Measurements from ENCODE around the gene FHOD3.

FHOD3 gene

DNA sequence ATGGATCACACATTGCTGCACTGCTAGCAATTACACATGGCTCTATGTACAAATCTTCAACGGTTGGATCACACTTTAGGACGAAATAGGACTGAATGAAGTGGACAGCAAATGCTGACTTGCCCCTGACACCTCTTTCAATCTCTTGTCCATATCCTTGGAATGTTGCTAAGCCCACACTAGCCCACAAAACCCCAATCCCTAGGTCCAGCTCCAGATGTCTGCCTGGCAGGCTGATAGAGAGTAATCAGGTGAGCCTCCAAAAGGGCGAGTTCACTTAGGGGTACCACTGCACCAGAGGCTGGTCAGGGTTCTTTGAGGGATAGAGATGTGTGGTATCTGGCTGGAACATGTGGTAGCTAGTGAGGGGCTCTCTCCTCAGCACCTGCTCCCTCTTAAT is 18.5 kb upstream of the FHOD3 start:
- no peak for DNase-seq (ENCODE audit: low read depth)
- H3K4me3 ChIP-seq (ENCODE audit: low read depth, low read length): no peak overlapping the region
- TF ChIP-seq, protein P1, sequence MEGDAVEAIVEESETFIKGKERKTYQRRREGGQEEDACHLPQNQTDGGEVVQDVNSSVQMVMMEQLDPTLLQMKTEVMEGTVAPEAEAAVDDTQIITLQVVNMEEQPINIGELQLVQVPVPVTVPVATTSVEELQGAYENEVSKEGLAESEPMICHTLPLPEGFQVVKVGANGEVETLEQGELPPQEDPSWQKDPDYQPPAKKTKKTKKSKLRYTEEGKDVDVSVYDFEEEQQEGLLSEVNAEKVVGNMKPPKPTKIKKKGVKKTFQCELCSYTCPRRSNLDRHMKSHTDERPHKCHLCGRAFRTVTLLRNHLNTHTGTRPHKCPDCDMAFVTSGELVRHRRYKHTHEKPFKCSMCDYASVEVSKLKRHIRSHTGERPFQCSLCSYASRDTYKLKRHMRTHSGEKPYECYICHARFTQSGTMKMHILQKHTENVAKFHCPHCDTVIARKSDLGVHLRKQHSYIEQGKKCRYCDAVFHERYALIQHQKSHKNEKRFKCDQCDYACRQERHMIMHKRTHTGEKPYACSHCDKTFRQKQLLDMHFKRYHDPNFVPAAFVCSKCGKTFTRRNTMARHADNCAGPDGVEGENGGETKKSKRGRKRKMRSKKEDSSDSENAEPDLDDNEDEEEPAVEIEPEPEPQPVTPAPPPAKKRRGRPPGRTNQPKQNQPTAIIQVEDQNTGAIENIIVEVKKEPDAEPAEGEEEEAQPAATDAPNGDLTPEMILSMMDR (IDR thresholded peaks at IDR 0.05; ENCODE audit: control insufficient read depth, extremely low read depth, insufficient read depth): no peak

GRCh38 chr18:36281936-36282335 is 15.6 kb upstream of the FHOD3 start:
- TF ChIP-seq, protein P1 (IDR thresholded peaks at IDR 0.05; ENCODE audit: control insufficient read depth, extremely low read depth, insufficient read depth): peak; percentile 30; the same call in 1 of the 2 replicates

DNA sequence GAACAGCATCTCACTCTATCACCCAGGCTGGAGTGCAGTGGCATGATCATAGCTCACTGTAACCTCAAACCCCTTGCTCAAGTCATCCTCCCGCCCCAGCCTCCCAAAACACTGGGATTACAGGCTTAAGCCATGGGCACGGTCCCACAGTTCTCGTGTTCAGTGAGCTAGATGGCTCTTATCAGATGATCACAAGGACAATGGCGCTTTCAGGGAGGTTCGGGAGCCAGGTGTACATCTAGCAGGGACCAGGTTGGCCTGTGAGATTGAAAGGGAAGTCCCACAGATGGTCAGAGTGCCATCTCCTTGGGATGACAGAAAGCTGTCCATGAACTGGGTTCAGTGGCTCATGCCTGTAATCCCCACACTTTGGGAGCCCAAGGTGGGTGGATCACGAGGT is 14.1 kb upstream of the FHOD3 start:
- TF ChIP-seq, protein P1 (IDR thresholded peaks at IDR 0.05; ENCODE audit: control insufficient read depth, extremely low read depth, insufficient read depth): no peak

More at GRCh38 chr18:36281936-36282335, 15.6 kb upstream of the FHOD3 start:
- no peak for DNase-seq (ENCODE audit: low read depth)
- H3K4me3 ChIP-seq (ENCODE audit: low read depth, low read length): no peak overlapping the region

GRCh38 chr18:36284268-36284667 is 13.2 kb upstream of the FHOD3 start:
- TF ChIP-seq, protein P1 (IDR thresholded peaks at IDR 0.05; ENCODE audit: control insufficient read depth, extremely low read depth, insufficient read depth): no peak
- no peak overlapping the region for H3K4me3 ChIP-seq (ENCODE audit: low read depth, low read length)
- no peak for DNase-seq (ENCODE audit: low read depth)

More for the DNA sequence above, 14.1 kb upstream of the FHOD3 start:
- DNase-seq (ENCODE audit: low read depth): no peak
- no peak overlapping the region for H3K4me3 ChIP-seq (ENCODE audit: low read depth, low read length)

DNA sequence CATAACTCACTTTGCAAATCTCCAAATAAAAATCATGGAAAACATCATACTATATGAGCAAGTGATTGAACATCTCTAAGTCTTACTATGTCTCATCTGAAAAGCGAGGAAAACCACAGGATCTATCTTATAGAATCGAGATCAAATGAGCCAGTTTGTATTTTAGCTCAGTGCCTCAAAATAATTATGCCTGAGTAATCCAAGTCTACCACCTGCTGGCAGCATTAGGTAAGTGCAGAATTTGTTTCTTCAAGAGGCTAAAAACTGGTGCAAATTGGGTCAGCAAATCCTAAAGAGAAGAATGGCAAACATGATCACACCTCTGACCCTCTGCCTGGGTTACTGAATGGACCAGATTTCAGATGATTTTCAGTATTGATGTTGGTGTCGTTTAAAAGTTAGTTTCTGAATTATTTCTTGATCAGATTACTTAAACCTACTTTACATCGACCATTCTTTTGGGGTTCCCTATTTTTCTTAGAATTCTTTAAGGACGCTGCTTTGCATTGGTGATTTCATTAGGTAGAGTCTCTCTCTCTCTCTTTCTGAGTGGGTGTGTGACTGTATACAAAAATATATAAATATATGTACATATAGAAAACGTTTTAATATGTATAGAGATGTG is 12.7 kb upstream of the FHOD3 start:
- TF ChIP-seq, protein P1 (IDR thresholded peaks at IDR 0.05; ENCODE audit: control insufficient read depth, extremely low read depth, insufficient read depth): peak; percentile 84
- peak; percentile 40 for DNase-seq (ENCODE audit: low read depth)
- H3K4me3 ChIP-seq (ENCODE audit: low read depth, low read length): no peak overlapping the region

DNA sequence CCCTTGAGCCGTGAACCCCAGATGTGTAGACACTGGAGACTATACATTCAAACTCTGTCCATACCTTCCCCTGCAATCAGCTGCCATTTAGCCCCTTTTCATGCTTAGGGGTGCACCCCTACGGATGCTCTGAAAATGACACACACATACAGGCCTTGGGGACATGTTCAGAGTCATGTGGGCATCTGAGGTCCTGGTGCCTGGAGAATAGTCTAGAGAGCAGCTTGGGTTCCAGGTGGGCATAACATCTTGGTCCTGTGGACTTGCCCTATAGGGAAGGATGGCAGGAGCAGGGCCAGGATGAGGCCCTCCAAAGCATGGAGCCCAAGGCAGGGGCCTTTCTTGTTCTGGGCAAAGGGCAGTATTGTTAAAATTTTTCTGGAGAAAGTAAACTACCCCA is 9.9 kb upstream of the FHOD3 start:
- no peak overlapping the region for H3K4me3 ChIP-seq (ENCODE audit: low read depth, low read length)
- TF ChIP-seq, protein P1 (IDR thresholded peaks at IDR 0.05; ENCODE audit: control insufficient read depth, extremely low read depth, insufficient read depth): no peak
- no peak for DNase-seq (ENCODE audit: low read depth)

- H3K4me3 ChIP-seq (ENCODE audit: low read depth, low read length): no peak overlapping the region
- TF ChIP-seq, protein P1 (IDR thresholded peaks at IDR 0.05; ENCODE audit: control insufficient read depth, extremely low read depth, insufficient read depth): no peak
- DNase-seq (ENCODE audit: low read depth): no peak
These were observed 8.8 kb upstream of the FHOD3 start for GRCh38 chr18:36288689-36289088.

Data from LNCaP clone FGC (cell line).